ENCODE data around the gene BCKDK. TPM values are rescaled to one million over a fixed set of nuclear protein-coding genes. Genes with fewer than 3 reads are reported as not detected.

The BCKDK gene
- total and polyA plus RNA-seq, 2 of the 13 experiments (the other 11 are each of a cell fraction or from before 2014, with no cell fraction given) = 24.9 to 42.6 TPM

- TF ChIP-seq ZNF407 (CRISPR knock-in tag; IDR thresholded peaks at IDR 0.05; ENCODE audit: not compliant biosample characterization) (no peak), CENPX (CRISPR knock-in tag; IDR thresholded peaks at IDR 0.05) (no peak), THRA (CRISPR knock-in tag; IDR thresholded peaks at IDR 0.05; ENCODE audit: borderline replicate concordance) (peak; percentile 79), PHF8 (CRISPR knock-in tag; IDR thresholded peaks at IDR 0.05) (peak; percentile 88), FUBP1 (CRISPR knock-in tag; IDR thresholded peaks at IDR 0.05; ENCODE audit: borderline replicate concordance) (no peak), ZFP82 (CRISPR knock-in tag; IDR thresholded peaks at IDR 0.05; ENCODE audit: borderline replicate concordance) (0 out of 2 replicates have a peak, but pooled peaks have one; percentile 15), RARG (CRISPR knock-in tag; IDR thresholded peaks at IDR 0.05; ENCODE audit: low read depth) (no peak), KLF12 (CRISPR knock-in tag; IDR thresholded peaks at IDR 0.05; ENCODE audit: borderline replicate concordance) (peak; percentile 93; the same call in 1 of the 2 replicates), AKAP8 (CRISPR knock-in tag; IDR thresholded peaks at IDR 0.05) (no peak), IKZF1 (IDR thresholded peaks at IDR 0.05) (no peak), ZBED4 (CRISPR knock-in tag; IDR thresholded peaks at IDR 0.05; ENCODE audit: borderline replicate concordance) (peak; percentile 84), NR2F1 (CRISPR knock-in tag; IDR thresholded peaks at IDR 0.05) (no peak)
Observed at GRCh38 chr16:31094424-31095120, 13.6 kb upstream of the BCKDK start, which contains the start of gene VKORC1 (continued).
